Tibial artery (tissue), 4 donors: Measurements from ENCODE around the gene MTHFS.

ENCODE experiments used
- DNase-seq, 2 donors: peaks; one replicate each; pipeline ENCODE4 v3.0.0-alpha.2; 2019
- H3K27ac ChIP-seq, 2 donors: fragments of 200-600 bp; sonication (generic) in 1 of 2; 1 replicate in 1 of 2; 2 replicates in 1 of 2; pipeline ENCODE4 v1.5.1; 2018 to 2019; ENCODE audit warnings: mild to moderate bottlenecking in 1 of 2
- H3K27me3 ChIP-seq, 2 donors: fragments of 200-600 bp; sonication (generic) in 1 of 2; one replicate each; pipeline versions ENCODE4 v1.5.1 to v1.6.0; 2016 to 2019
- H3K36me3 ChIP-seq, 3 donors: fragments of 200-600 bp; sonication (generic) in 2 of 3; one replicate each; pipeline ENCODE4 v1.5.1; 2016 to 2019; ENCODE audit warnings: mild to moderate bottlenecking in 2 of 3
- H3K4me1 ChIP-seq, 4 donors: fragments of 200-600 bp; sonication (generic) in 2 of 4; 1 replicate in 3 of 4; 2 replicates in 1 of 4; pipeline ENCODE4 v1.5.1; 2016 to 2019
- H3K4me3 ChIP-seq, 2 donors: fragments of 200-600 bp; sonication (generic) in 1 of 2; 1 replicate in 1 of 2; 2 replicates in 1 of 2; pipeline ENCODE4 v1.5.1; 2018 to 2019; ENCODE audit warnings: mild to moderate bottlenecking in 2 of 2
- H3K9me3 ChIP-seq, 3 donors: fragments of 200-600 bp; sonication (generic) in 1 of 3; one replicate each; pipeline ENCODE4 v1.5.1; 2016 to 2019
- CTCF ChIP-seq, 2 experiments: fragments of 200-600 bp in 1 of 2; fragments of 450-650 bp in 1 of 2; IDR thresholded peaks; one replicate each; pipeline ENCODE4 v1.5.1; 2017 to 2019; ENCODE audit warnings: antibody characterized with exemption in 2 of 2, mild to moderate bottlenecking in 1 of 2, moderate library complexity in 1 of 2
- intact Hi-C: fragments of 100-400 bp; cut with DNase I; formaldehyde crosslinking; loops from one replicate; pipeline ENCODE4 v1.15.0; 2023; ENCODE audit warnings: low total_unique reads

Gene MTHFS

GRCh38 chr15:79924379-79924778 lies 27.6 kb upstream of the MTHFS start:
- TF ChIP-seq CTCF (IDR thresholded peaks at IDR 0.05) = no peak
- Histone ChIP-seq H3K4me1 (peaks cover 0 to 12% (median 8%) of the 10 kb centered on the region in 4 donors), H3K4me3 (peak overlapping the region; percentile 74 to 83), H3K36me3 (peaks cover 9 to 21% (median 21%) of the 10 kb centered on the region in 3 donors), H3K27me3 (no peaks in the 10 kb centered on the region), H3K27ac (peak overlapping the region; percentile 90 to 91), H3K9me3 (peaks cover under 1 to 21% (median 20%) of the 10 kb centered on the region in 3 donors)
- DNase-seq = no peak
- intact Hi-C loops = loop anchor here (10.0 kb wide), 2 partner anchors 130 to 250 kb away; partner anchors contain the start of gene ZFAND6

GRCh38 chr15:79923515-79924169 lies 26.8 kb upstream of the MTHFS start:
- DNase-seq = peak; percentile 89 to 96
- H3K27me3 ChIP-seq = no peaks in the 10 kb centered on the region
- H3K4me3 ChIP-seq = peak overlapping the region; percentile 74 to 83
- peaks cover 15 to 26% (median 26%) of the 10 kb centered on the region in 3 donors for H3K36me3 ChIP-seq
- intact Hi-C loops = loop anchor here (10.0 kb wide), 2 partner anchors 131 to 251 kb away; partner anchors contain the start of gene ZFAND6
- peaks cover 8 to 27% (median 27%) of the 10 kb centered on the region in 3 donors for H3K9me3 ChIP-seq
- TF ChIP-seq CTCF (IDR thresholded peaks at IDR 0.05) = peak in 1 of 2 experiments; percentile 4
- H3K27ac ChIP-seq = peak overlapping the region; percentile 90 to 91
- H3K4me1 ChIP-seq = peaks cover 0 to 12% (median 8%) of the 10 kb centered on the region in 4 donors

GRCh38 chr15:79923079-79923514 lies 26.3 kb upstream of the MTHFS start:
- intact Hi-C loops = loop anchor here (10.0 kb wide), 2 partner anchors 132 to 252 kb away; partner anchors contain the start of gene ZFAND6
- peak; percentile 45 to 79 for DNase-seq
- peak overlapping the region; percentile 74 to 83 for H3K4me3 ChIP-seq

GRCh38 chr15:79922512-79923078 lies 25.8 kb upstream of the MTHFS start:
- no peak for TF ChIP-seq CTCF (IDR thresholded peaks at IDR 0.05)
- Histone ChIP-seq H3K4me3 (peak overlapping the region; percentile 74 to 83), H3K36me3 (peaks cover 15 to 26% (median 26%) of the 10 kb centered on the region in 3 donors), H3K9me3 (peaks cover 12 to 35% (median 35%) of the 10 kb centered on the region in 3 donors), H3K27ac (peak overlapping the region; percentile 90 to 91), H3K4me1 (peaks cover 0 to 12% (median 8%) of the 10 kb centered on the region in 4 donors), H3K27me3 (no peaks in the 10 kb centered on the region)
- no peak for DNase-seq
- intact Hi-C loops = loop anchor here (10.0 kb wide), 2 partner anchors 132 to 252 kb away; partner anchors contain the start of gene ZFAND6

More at GRCh38 chr15:79923079-79923514, 26.3 kb upstream of the MTHFS start:
- H3K27ac ChIP-seq = peak overlapping the region; percentile 90 to 91
- H3K36me3 ChIP-seq = peaks cover 15 to 26% (median 26%) of the 10 kb centered on the region in 3 donors
- no peaks in the 10 kb centered on the region for H3K27me3 ChIP-seq
- TF ChIP-seq CTCF (IDR thresholded peaks at IDR 0.05) = no peak
- H3K9me3 ChIP-seq = peaks cover 9 to 30% (median 30%) of the 10 kb centered on the region in 3 donors
- peaks cover 0 to 12% (median 8%) of the 10 kb centered on the region in 4 donors for H3K4me1 ChIP-seq

GRCh38 chr15:79919749-79920511 lies 23.1 kb upstream of the MTHFS start:
- H3K36me3 ChIP-seq = peaks cover 15 to 26% (median 26%) of the 10 kb centered on the region in 3 donors
- no peak overlapping the region for H3K27ac ChIP-seq
- no peak overlapping the region for H3K4me3 ChIP-seq
- TF ChIP-seq CTCF (IDR thresholded peaks at IDR 0.05) = no peak
- H3K9me3 ChIP-seq = peaks cover 23 to 59% (median 59%) of the 10 kb centered on the region in 3 donors
- no peak for DNase-seq
- H3K4me1 ChIP-seq = peaks cover 0 to 12% (median 8%) of the 10 kb centered on the region in 4 donors
- intact Hi-C loops = loop anchor here (10.0 kb wide), 2 partner anchors 135 to 255 kb away; partner anchors contain the start of gene ZFAND6
- H3K27me3 ChIP-seq = no peaks in the 10 kb centered on the region
